ENCODE measurements around the gene ARID1B. TPM values are rescaled to one million over a fixed set of nuclear protein-coding genes. Genes with fewer than 3 reads are reported as not detected.

Gene ARID1B
- total RNA-seq, 1 donor from 2014 or later = 62.1 TPM

GRCh38 chr6:157135691-157136090 lies 358.5 kb downstream of the ARID1B start:
- H3K9ac ChIP-seq = no peak overlapping the region
- H3K4me2 ChIP-seq = no peak overlapping the region
- no peaks in the 10 kb centered on the region for H3K36me3 ChIP-seq
- no peaks in the 10 kb centered on the region for H4K20me1 ChIP-seq (ENCODE audit: low read depth)
- Mint-ChIP-seq H3K27me3 (ENCODE audit: insufficient read depth, low read depth) (no peaks in the 10 kb centered on the region), H3K4me1 (no peaks in the 10 kb centered on the region), H3K4me3 (no peak overlapping the region), H3K9me3 (no peaks in the 10 kb centered on the region), H3K27ac (no peak overlapping the region), H3K36me3 (peaks cover 23% of the 10 kb centered on the region)
- H3K27me3 ChIP-seq = no peaks in the 10 kb centered on the region
- TF ChIP-seq EZH2phosphoT487 (IDR thresholded peaks at IDR 0.05) = no peak
- no peak overlapping the region for H3K4me3 ChIP-seq
- DNase-seq (ENCODE audit: low spot score) = no peak
- no peaks in the 10 kb centered on the region for H3K9me3 ChIP-seq (ENCODE audit: low read depth)
- H3K4me1 ChIP-seq = no peaks in the 10 kb centered on the region
- H3K79me2 ChIP-seq (ENCODE audit: low read depth) = no peaks in the 10 kb centered on the region
- no peak overlapping the region for H2AFZ ChIP-seq (replicated peaks)
- H3F3A ChIP-seq (ENCODE audit: low read depth) = no peaks in the 10 kb centered on the region
- no peak overlapping the region for H3K27ac ChIP-seq

- no peak overlapping the region for H2AFZ ChIP-seq (replicated peaks)
- no peak for DNase-seq (ENCODE audit: low spot score)
- Mint-ChIP-seq H3K27me3 (ENCODE audit: insufficient read depth, low read depth) (no peaks in the 10 kb centered on the region), H3K4me1 (no peaks in the 10 kb centered on the region), H3K27ac (no peak overlapping the region), H3K9me3 (no peaks in the 10 kb centered on the region), H3K36me3 (peaks cover 19% of the 10 kb centered on the region), H3K4me3 (no peak overlapping the region)
- H4K20me1 ChIP-seq (ENCODE audit: low read depth) = no peaks in the 10 kb centered on the region
- H3K27me3 ChIP-seq = no peaks in the 10 kb centered on the region
- no peak overlapping the region for H3K27ac ChIP-seq
- no peaks in the 10 kb centered on the region for H3K36me3 ChIP-seq
- no peak overlapping the region for H3K4me3 ChIP-seq
- H3K9me3 ChIP-seq (ENCODE audit: low read depth) = no peaks in the 10 kb centered on the region
- no peak overlapping the region for H3K9ac ChIP-seq
- no peak overlapping the region for H3K4me2 ChIP-seq
- no peaks in the 10 kb centered on the region for H3K4me1 ChIP-seq
- TF ChIP-seq CTCF (IDR thresholded peaks at IDR 0.05) (no peak), EZH2phosphoT487 (IDR thresholded peaks at IDR 0.05) (no peak), EZH2 (IDR thresholded peaks at IDR 0.05) (no peak)
- H3F3A ChIP-seq (ENCODE audit: low read depth) = no peaks in the 10 kb centered on the region
- H3K79me2 ChIP-seq (ENCODE audit: low read depth) = no peaks in the 10 kb centered on the region
Observed at GRCh38 chr6:157137501-157137900, 360.3 kb downstream of the ARID1B start.

DNA sequence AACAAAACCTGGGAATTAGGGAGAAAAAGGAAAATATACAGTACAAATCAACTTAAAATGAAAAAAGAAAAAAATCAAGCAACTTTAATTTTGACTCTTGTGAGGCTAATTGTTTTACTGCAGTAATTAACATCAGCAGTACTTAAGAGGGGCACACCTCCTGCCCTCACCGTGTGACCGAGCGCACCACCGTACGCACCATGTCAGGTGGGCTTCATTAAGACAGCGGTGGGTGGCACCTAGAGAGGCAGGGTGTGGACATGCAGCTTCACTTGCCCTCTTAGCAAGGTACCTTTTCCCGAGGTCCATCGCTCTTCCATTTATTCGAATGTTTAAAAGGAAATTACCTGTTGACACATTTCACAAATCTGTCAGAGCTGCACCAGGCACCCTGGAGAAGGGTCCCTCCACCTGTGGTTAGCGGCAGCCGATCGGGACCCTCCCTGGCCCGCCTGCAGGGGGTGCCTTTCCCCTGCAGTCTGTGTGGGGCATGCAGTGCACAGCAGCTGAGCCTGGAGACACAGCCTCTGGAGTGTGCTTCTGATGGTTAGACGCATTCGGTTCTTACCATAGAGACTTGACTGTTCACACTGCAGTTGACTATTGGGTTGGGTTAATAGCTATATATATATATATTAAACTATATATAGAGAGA lies 362.0 kb downstream of the ARID1B start:
- peaks cover 16% of the 10 kb centered on the region for H3K4me1 ChIP-seq
- no peaks in the 10 kb centered on the region for H3K9me3 ChIP-seq (ENCODE audit: low read depth)
- no peaks in the 10 kb centered on the region for H3K27me3 ChIP-seq
- peak; percentile 46 for DNase-seq (ENCODE audit: low spot score)
- Mint-ChIP-seq H3K9me3 (no peaks in the 10 kb centered on the region), H3K27me3 (ENCODE audit: insufficient read depth, low read depth) (no peaks in the 10 kb centered on the region), H3K27ac (no peak overlapping the region), H3K4me1 (peaks cover 15% of the 10 kb centered on the region), H3K36me3 (peaks cover 19% of the 10 kb centered on the region), H3K4me3 (no peak overlapping the region)
- peaks cover 12% of the 10 kb centered on the region for H3F3A ChIP-seq (ENCODE audit: low read depth)
- no peak overlapping the region for H3K27ac ChIP-seq
- no peaks in the 10 kb centered on the region for H3K36me3 ChIP-seq
- H3K9ac ChIP-seq = no peak overlapping the region
- H4K20me1 ChIP-seq (ENCODE audit: low read depth) = peaks cover 12% of the 10 kb centered on the region
- H3K4me3 ChIP-seq = no peak overlapping the region
- H2AFZ ChIP-seq (replicated peaks) = no peak overlapping the region
- TF ChIP-seq EZH2 (IDR thresholded peaks at IDR 0.05) = no peak
- TF ChIP-seq CTCF (IDR thresholded peaks at IDR 0.05) = peak; percentile 59
- no peaks in the 10 kb centered on the region for H3K79me2 ChIP-seq (ENCODE audit: low read depth)
- H3K4me2 ChIP-seq = no peak overlapping the region

DNA sequence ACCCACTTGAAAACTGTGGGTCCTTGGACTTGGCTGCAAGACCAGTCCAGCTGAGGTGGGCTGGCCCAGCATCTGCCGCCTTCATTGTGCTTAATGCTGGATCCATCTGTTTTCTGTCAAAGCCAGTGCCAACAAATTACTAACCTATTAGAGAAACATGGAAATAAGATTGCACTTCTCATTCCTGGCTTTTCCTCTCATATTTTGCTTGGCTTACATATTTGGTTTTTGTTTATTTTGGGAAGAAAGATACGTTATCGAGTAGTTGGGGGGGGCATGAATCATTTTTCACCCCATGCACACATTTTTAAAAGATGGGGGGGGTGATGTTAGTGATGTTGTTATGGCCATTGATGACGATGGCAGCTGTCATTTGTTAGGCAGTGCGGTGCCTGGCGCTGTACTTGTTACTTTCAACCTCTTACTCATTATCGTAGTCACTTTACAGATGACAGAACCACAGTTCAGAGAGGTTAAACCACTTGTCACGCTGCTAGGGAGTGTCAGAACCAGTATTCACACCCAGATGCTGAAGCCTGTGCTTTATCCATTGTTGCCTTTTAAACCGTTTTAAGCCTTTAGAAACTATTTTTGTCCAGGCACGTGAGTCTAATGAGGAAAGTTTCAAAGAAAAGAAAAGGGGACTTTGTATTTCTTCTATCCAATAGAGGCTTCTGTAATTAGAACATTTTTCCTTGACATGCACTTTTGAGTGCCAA lies 366.2 kb downstream of the ARID1B start:
- Mint-ChIP-seq H3K27ac (peak overlapping the region; percentile 18), H3K36me3 (peaks cover 21% of the 10 kb centered on the region), H3K4me3 (no peak overlapping the region), H3K27me3 (ENCODE audit: insufficient read depth, low read depth) (peaks cover 7% of the 10 kb centered on the region), H3K4me1 (peaks cover 47% of the 10 kb centered on the region), H3K9me3 (peaks cover 6% of the 10 kb centered on the region)
- Histone ChIP-seq H3K27me3 (no peaks in the 10 kb centered on the region), H3K9me3 (ENCODE audit: low read depth) (no peaks in the 10 kb centered on the region), H3K9ac (no peak overlapping the region), H3K79me2 (ENCODE audit: low read depth) (no peaks in the 10 kb centered on the region), H4K20me1 (ENCODE audit: low read depth) (peaks cover 18% of the 10 kb centered on the region), H3K27ac (peak overlapping the region; percentile 74), H3F3A (ENCODE audit: low read depth) (peaks cover 35% of the 10 kb centered on the region), H2AFZ (replicated peaks) (no peak overlapping the region), H3K4me3 (no peak overlapping the region), H3K4me1 (peaks cover 32% of the 10 kb centered on the region), H3K36me3 (no peaks in the 10 kb centered on the region), H3K4me2 (peak overlapping the region; percentile 36)
- TF ChIP-seq EZH2phosphoT487 (IDR thresholded peaks at IDR 0.05) (no peak), EZH2 (IDR thresholded peaks at IDR 0.05) (no peak), CTCF (IDR thresholded peaks at IDR 0.05) (no peak)
- peak; percentile 41 for DNase-seq (ENCODE audit: low spot score)

All from neural progenitor cell (in vitro differentiated cells).